Lower leg skin (tissue), 3 donors: ENCODE measurements around the gene NTHL1.

ENCODE experiments used
- CTCF ChIP-seq, 3 donors: fragments of 450-650 bp; IDR thresholded peaks; one replicate each; pipeline ENCODE4 v1.5.1; 2016; ENCODE audit warnings: antibody characterized with exemption in 3 of 3, mild to moderate bottlenecking in 3 of 3, moderate library complexity in 2 of 3
- POLR2A ChIP-seq, 2 donors: fragments of 450-650 bp; IDR thresholded peaks; one replicate each; pipeline ENCODE4 v1.6.1; 2016 to 2017; ENCODE audit warnings: antibody characterized with exemption in 2 of 2, mild to moderate bottlenecking in 1 of 2, moderate library complexity in 1 of 2

- TF ChIP-seq CTCF (IDR thresholded peaks at IDR 0.05): no peak
- no peak for TF ChIP-seq POLR2A (IDR thresholded peaks at IDR 0.05)
Measured at GRCh38 chr16:2003231-2003826, 44.3 kb downstream of the NTHL1 start.
